Measurements from ENCODE around the gene LRRC58.

- TF ChIP-seq CTCF (IDR thresholded peaks at IDR 0.05) (no peak), EP300 (IDR thresholded peaks at IDR 0.05) (no peak), POLR2A (IDR thresholded peaks at IDR 0.05) (no peak), POLR2AphosphoS5 (IDR thresholded peaks at IDR 0.05) (no peak)
Observed at GRCh38 chr3:120280026-120280425, 69.1 kb downstream of the LRRC58 start.

Data from upper lobe of left lung (tissue), 4 donors.